Measurements from ENCODE around the gene MAPK4.

DNA sequence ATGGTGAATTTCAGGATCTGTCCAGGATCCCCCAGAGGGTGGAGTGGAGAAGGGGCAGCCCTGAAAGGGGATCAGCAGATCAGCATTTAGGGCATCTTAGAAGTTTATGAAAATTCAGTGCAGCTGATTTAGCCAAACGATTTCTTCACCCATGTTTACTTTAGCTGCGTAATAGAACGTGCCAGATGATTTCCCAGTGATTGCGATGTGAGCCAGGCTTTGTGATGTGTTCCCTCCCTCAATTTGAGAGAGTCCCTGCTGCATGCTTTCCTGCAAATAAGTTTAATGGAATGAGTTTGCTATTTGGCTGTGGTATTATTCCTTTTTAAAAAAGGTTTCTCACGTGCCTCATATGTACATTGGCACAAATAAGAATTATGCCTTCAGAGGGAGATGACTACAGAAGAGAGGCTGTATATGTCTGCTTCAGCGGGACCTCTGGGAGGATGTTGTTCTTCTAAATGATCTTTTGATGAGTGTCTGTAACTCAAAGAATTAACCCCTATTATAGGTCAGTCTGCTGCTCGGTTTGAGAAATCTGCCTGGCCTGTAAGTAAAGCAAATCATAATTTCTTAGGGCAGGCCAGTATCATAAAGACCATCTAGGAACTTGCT, 148.1 kb downstream of the MAPK4 start:
- TF ChIP-seq, protein P1, sequence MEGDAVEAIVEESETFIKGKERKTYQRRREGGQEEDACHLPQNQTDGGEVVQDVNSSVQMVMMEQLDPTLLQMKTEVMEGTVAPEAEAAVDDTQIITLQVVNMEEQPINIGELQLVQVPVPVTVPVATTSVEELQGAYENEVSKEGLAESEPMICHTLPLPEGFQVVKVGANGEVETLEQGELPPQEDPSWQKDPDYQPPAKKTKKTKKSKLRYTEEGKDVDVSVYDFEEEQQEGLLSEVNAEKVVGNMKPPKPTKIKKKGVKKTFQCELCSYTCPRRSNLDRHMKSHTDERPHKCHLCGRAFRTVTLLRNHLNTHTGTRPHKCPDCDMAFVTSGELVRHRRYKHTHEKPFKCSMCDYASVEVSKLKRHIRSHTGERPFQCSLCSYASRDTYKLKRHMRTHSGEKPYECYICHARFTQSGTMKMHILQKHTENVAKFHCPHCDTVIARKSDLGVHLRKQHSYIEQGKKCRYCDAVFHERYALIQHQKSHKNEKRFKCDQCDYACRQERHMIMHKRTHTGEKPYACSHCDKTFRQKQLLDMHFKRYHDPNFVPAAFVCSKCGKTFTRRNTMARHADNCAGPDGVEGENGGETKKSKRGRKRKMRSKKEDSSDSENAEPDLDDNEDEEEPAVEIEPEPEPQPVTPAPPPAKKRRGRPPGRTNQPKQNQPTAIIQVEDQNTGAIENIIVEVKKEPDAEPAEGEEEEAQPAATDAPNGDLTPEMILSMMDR (conservative IDR thresholded peaks at IDR 0.05), result no peak
- TF ChIP-seq ZFX (IDR thresholded peaks at IDR 0.05), result no peak

Measured in C4-2B (cell line).